AG04449 (cell line): Measurements from ENCODE around the gene TMEM214.

Experiments used
- CTCF ChIA-PET: fragments of 350-600 bp; formaldehyde crosslinking; extraction: SDS; loops from one replicate; lab custom pipeline; 2021; ENCODE audit warnings: antibody characterized with exemption; lab: Yijun Ruan, JAX
- POLR2A ChIA-PET: fragments of 400-600, 350-600 bp; formaldehyde crosslinking; extraction: SDS; loops from one replicate; lab custom pipeline; 2020; ENCODE audit warnings: antibody characterized with exemption, inconsistent platforms; lab: Yijun Ruan, JAX
- DNase-seq: peaks from one replicate; pipeline ENCODE4 v3.0.0-alpha.2; 2010; ENCODE audit warnings: low read depth, low spot score
- H3K4me3 ChIP-seq: 2 replicates; pipeline ENCODE4 v1.5.1; 2011; ENCODE audit warnings: low read depth, mild to moderate bottlenecking, control low read depth, low read length
- CTCF ChIP-seq: IDR thresholded peaks from one replicate; pipeline ENCODE4 v1.5.1; 2011; ENCODE audit warnings: mild to moderate bottlenecking, moderate library complexity, low read length, control low read depth, inconsistent platforms; ENCODE audit not compliant: insufficient read depth; ENCODE audit errors: missing control alignments

Gene TMEM214

GRCh38 chr2:27025861-27026851 is 6.6 kb upstream of the TMEM214 start:
- CTCF ChIA-PET: interaction anchor here (1.1 to 6.4 kb wide), 4 partner anchors 9 to 180 kb away, joined by 3 to 46 read pairs (median 20); no protein-coding TSS in a partner anchor
- POLR2A ChIA-PET: no interaction called here
- H3K4me3 ChIP-seq: no peak overlapping the region
- no peak for TF ChIP-seq CTCF
- no peak for DNase-seq

GRCh38 chr2:27027211-27027651 is 5.5 kb upstream of the TMEM214 start:
- DNase-seq: no peak
- ChIA-PET POLR2A (interaction anchor here (0.5 to 1.2 kb wide), 3 partner anchors 11 to 324 kb away, joined by 3 read pairs; no protein-coding TSS in a partner anchor), CTCF (interaction anchor here (5.1 to 6.4 kb wide), 2 partner anchors 10 to 65 kb away, joined by 37 to 46 read pairs; no protein-coding TSS in a partner anchor)
- H3K4me3 ChIP-seq: no peak overlapping the region
- no peak for TF ChIP-seq CTCF

GRCh38 chr2:27029051-27029450 is 3.7 kb upstream of the TMEM214 start:
- H3K4me3 ChIP-seq: no peak overlapping the region
- POLR2A ChIA-PET: no interaction called here
- DNase-seq: no peak
- CTCF ChIA-PET: interaction anchor here (1.0 to 5.1 kb wide), 7 partner anchors 12 to 186 kb away, joined by 3 to 37 read pairs (median 3); no protein-coding TSS in a partner anchor
- no peak for TF ChIP-seq CTCF

- POLR2A ChIA-PET: interaction anchor here (1.1 to 3.2 kb wide), 4 partner anchors 12 to 48 kb away, joined by 3 to 24 read pairs (median 5); partner anchors contain the start of genes AGBL5 and OST4
- CTCF ChIA-PET: interaction anchor here (0.7 to 3.4 kb wide), 12 partner anchors 8 to 247 kb away, joined by 3 to 16 read pairs (median 4); no protein-coding TSS in a partner anchor
- H3K4me3 ChIP-seq: peak overlapping the region; percentile 99
- no peak for TF ChIP-seq CTCF
- DNase-seq: no peak
Measured at GRCh38 chr2:27033253-27033852, 588 bp downstream of the TMEM214 start.

GRCh38 chr2:27038012-27038411 is 5.2 kb downstream of the TMEM214 start:
- H3K4me3 ChIP-seq: no peak overlapping the region
- no peak for DNase-seq
- CTCF ChIA-PET: interaction anchor here (0.8 to 1.2 kb wide), 3 partner anchors 11 to 22 kb away, joined by 3 to 5 read pairs (median 4); no protein-coding TSS in a partner anchor
- TF ChIP-seq CTCF: no peak
- POLR2A ChIA-PET: interaction anchor here (1.7 kb wide), 1 partner anchor 9 kb away, joined by 6 read pairs; no protein-coding TSS in a partner anchor
